ENCODE results near the gene RUNX1.

The RUNX1 gene

GRCh38 chr21:34834852-34835501 lies 214.1 kb downstream of the RUNX1 start:
- DNase-seq (ENCODE audit: low read depth in 4 of 4, low spot score in 1 of 4): no peak

GRCh38 chr21:34834290-34834689 lies 214.8 kb downstream of the RUNX1 start:
- no peak for DNase-seq (ENCODE audit: low read depth in 4 of 4, low spot score in 1 of 4)

DNA sequence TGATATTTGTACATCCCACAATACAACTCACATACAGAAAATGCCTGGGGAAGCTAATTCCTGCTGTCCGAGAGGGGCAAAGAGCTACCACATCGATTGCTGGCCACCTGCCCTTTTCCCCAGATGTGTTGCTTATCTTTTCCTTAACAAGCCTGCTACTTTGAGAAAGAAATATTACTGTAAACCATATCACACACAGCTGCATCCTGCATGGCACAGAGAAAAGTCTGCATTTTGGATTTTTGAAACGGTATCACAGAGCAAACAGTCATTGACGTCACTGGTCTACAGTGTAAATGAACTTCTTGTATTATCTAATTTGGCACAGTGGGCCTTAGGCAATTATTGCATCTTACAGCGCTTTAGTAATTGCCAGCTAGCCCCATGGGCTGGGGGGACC lies 215.6 kb downstream of the RUNX1 start:
- no peak for DNase-seq (ENCODE audit: low read depth in 4 of 4, low spot score in 1 of 4)

GRCh38 chr21:34830386-34831170 lies 218.5 kb downstream of the RUNX1 start:
- no peak for DNase-seq (ENCODE audit: low read depth in 4 of 4, low spot score in 1 of 4)

GRCh38 chr21:34827445-34828235 lies 221.5 kb downstream of the RUNX1 start:
- DNase-seq (ENCODE audit: low read depth in 4 of 4, low spot score in 1 of 4): no peak

- no peak for DNase-seq (ENCODE audit: low read depth in 4 of 4, low spot score in 1 of 4)
Measured at GRCh38 chr21:34826836-34827235, 222.3 kb downstream of the RUNX1 start.

GRCh38 chr21:34825948-34826548 lies 223.1 kb downstream of the RUNX1 start:
- no peak for DNase-seq (ENCODE audit: low read depth in 4 of 4, low spot score in 1 of 4)

GRCh38 chr21:34825101-34825500 lies 224.0 kb downstream of the RUNX1 start:
- DNase-seq (ENCODE audit: low read depth in 4 of 4, low spot score in 1 of 4): no peak

DNA sequence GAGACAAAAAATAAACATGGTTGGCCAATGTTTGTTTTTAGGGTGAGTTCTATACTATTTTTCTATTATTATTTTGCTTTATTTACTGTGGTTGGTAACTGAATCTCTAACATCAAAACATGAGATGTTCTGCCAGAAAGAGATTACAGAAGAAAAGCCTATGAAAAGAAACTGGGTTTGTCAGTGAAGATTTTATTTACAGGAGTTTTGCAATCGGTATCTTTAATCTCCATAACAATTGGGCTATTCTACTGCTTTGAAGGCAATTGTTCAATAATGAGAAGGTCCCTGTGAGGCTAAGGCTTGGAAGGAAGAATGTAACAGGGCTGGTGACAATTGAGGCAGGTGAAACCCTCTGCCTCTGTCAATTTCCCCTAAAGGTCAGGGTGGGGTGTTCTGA lies 224.8 kb downstream of the RUNX1 start:
- DNase-seq (ENCODE audit: low read depth in 4 of 4, low spot score in 1 of 4): no peak

GRCh38 chr21:34822942-34823341 lies 226.2 kb downstream of the RUNX1 start:
- no peak for DNase-seq (ENCODE audit: low read depth in 4 of 4, low spot score in 1 of 4)

GRCh38 chr21:34822168-34822567 lies 226.9 kb downstream of the RUNX1 start:
- DNase-seq (ENCODE audit: low read depth in 4 of 4, low spot score in 1 of 4): no peak

DNA sequence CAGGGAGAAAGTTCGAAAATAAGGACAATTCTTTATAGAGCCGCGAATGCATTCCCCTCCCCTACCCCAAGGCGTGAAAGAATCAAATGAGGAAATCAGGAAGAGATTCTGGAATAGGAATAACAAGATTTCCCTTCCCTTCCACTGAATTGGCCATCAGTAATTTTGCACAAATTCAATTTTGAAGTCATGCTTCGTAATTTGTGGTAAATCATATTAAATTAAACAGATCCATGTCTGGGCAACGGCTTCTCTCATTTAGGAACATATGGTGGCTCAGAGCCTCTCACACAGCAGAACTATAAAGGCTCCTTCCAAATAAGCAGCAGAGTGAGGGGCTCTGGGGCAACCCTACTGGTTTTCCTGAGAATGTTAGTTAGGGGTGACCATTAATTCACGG lies 227.4 kb downstream of the RUNX1 start:
- no peak for DNase-seq (ENCODE audit: low read depth in 4 of 4, low spot score in 1 of 4)

DNA sequence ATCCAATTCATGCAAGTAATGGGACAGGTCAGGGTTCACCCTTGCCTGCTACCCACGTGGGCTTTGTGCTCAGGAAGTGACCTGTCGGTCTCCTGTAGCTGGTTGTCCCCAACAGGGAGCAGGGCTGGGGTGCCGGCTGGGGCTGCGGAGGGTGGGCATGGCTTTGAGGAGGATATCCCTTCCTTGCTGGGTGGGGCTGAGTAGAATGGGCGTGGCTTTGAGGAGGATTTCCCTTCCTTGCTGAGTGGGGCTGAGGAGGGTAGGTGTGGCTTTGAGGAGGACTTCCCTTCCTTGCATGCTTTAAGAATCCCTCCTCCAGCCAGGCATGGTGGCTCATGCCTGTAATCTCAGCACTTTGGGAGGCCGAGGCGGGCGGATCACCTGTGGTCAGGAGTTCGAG lies 229.1 kb downstream of the RUNX1 start:
- DNase-seq (ENCODE audit: low read depth in 4 of 4, low spot score in 1 of 4): no peak

DNA sequence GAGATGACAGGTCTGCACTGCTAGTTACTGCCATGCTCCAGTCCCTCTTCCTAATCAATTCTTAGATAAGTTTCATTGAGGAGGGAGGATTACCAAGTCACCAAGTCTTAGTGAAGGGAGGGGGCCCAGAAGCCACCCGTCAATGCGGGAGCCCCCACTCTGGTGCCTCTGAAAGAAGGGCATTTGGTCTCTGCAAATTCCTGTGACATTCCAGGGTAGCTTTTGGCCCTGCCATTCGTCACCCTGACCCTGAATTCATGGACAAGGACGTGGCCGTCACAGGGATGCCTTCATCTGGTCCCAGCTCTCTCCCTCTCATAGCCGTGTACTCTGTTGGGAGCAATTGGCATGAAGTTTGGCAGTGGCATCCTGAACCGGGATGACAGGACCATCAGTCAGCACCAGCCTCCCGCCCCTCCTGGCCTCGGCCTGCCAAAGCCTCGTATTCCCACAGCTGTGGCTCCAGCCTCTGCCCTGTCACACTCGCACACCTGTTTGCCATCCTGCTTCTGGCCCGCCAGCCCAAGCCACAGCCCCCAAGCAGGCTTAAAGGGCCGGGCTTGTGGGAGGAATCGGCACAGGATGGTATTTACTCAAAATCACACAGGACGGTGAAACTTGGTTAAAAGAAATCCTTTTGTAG lies 229.6 kb downstream of the RUNX1 start:
- DNase-seq (ENCODE audit: low read depth in 4 of 4, low spot score in 1 of 4): no peak

- no peak for DNase-seq (ENCODE audit: low read depth in 4 of 4, low spot score in 1 of 4)
Measured at GRCh38 chr21:34818662-34819158, 230.4 kb downstream of the RUNX1 start.

DNA sequence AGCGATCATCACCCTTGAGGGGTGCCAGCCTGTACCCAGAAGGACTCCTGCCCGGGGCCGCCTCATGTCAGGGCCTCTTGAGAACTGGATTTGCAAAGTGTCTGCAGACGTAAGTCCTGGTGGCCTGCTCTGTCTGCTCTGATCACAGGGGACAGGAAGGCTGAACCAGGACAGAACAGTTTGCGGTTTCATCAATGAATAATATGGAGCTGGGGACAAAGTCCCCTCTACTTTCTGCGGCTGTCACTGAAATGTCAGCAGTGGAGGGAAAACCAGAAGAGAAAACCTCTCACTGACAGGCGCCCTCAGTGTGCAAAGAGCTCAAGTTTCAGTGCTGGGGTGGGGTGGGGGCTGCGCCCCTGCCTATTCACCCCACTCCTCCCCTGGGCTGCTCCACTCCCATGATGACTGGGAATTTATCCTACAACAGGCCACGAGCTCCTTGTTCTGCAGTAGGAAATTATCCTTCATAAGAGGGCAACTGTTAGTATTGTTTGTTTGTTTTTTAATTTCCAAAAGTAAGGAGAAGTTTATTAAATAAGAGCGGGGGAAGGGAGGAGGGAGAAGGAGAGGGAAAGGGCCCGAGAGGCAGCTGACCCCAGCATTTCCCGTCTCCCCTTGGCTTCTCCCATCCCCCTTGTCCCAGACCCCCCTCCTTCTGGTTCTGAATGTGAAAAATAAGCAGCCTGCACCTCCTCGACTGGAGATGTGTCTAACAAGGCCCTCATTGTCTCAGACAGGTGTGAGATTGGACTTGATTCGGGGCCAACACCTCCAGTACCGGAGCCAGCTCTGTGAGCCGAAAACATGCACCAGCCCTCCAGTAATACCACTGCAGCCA lies 231.1 kb downstream of the RUNX1 start:
- no peak for DNase-seq (ENCODE audit: low read depth in 4 of 4, low spot score in 1 of 4)

GRCh38 chr21:34815831-34816705 lies 233.0 kb downstream of the RUNX1 start:
- no peak for DNase-seq (ENCODE audit: low read depth in 4 of 4, low spot score in 1 of 4)

DNA sequence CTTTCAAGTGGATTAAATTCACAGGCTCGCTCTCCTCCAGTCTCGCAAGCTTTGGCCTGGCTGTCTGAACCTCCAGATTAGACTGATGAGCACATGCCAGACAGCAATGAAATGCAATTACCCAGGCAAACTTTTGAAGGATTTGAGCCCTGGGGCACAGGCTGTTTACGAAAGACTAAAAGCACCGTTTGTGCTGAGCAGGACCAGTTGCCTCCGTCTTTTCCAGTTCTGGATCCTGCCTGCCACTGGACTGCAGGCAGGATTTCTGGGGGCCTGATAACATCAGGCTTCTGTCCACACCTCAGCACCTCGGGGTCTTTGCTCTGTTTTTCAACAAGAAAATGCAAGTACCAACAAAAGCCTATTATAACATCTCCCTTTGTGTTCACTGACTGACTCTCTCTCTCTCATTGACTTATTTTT lies 234.6 kb downstream of the RUNX1 start:
- DNase-seq (ENCODE audit: low read depth in 4 of 4, low spot score in 1 of 4): no peak

GRCh38 chr21:34813266-34813894 lies 235.7 kb downstream of the RUNX1 start:
- no peak for DNase-seq (ENCODE audit: low read depth in 4 of 4, low spot score in 1 of 4)

Measured in stimulated activated CD4-positive, alpha-beta T cell treated with anti-CD3 and anti-CD28 coated beads, Interleukin-1b, Interleukin-23, amount 100 ng/mL, for 24 hours (primary cell).